NOMO-1 (cell line): ENCODE measurements around the gene ESYT1.
A peak's percentile ranks its signal among the peaks of the same experiment; 100 is the strongest.
"Not testable (repeated sequence)": the region's sequence is repeated elsewhere in the genome, so short reads cannot be mapped to it uniquely, and the experiment has no call there.

Source experiments
- DNase-seq, 2 experiments: peaks; one replicate each; lab custom pipeline; 2025; ENCODE audit not compliant: unreplicated experiment in 2 of 2; lab: John Stamatoyannopoulos, UW

ESYT1 gene

GRCh38 chr12:56155256-56155845 is 27.3 kb downstream of the ESYT1 start:
- DNase-seq: no peak

GRCh38 chr12:56156464-56157200 is 28.6 kb downstream of the ESYT1 start:
- not testable (repeated sequence) for DNase-seq

DNA sequence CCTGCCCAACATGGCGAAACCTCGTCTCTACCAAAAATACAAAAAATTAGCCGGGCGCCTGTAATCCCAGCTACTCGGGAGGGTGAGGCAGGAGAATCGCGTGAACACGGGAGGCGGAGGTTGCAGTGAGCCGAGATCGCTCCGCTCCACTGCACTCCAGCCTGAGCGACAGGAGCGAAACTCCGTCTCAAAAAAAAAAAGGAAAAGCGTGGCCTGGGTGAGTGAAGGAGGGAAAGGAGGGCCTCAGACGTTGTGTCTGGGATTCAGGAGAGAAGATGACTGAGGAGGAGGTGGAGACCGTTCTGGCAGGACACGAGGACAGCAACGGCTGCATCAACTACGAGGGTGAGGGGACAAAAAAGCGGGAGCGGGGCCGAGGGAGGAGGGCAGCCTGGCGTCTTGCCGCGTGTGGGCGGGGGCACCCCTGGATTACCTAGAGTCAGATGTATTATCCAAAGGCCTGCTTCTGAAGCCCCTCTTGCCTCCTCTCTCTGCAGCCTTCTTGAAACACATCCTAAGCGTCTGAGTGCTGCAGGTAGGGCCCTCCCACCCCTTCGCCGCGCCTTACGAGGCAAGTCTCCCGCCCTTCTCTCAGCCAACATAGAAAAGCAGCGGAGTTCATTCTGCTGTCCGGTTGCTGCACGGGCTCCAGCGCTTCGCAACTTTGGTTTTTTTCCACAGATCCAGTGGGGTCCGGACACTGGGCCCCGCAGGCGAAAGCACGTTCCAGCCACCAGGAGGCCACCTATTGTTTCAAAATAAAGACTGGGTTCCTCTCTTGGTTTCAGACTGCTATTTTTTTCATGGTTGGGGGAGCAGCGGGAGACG is 29.3 kb downstream of the ESYT1 start:
- DNase-seq: peak; percentile 86 to 89

GRCh38 chr12:56158029-56158925 is 30.2 kb downstream of the ESYT1 start, which contains the start of gene MYL6:
TSS of gene MYL6 (plus strand) at chr12:56158359. CDS start at chr12:56158402, 43 bp downstream.
- peak; percentile 96 to 98 for DNase-seq

DNA sequence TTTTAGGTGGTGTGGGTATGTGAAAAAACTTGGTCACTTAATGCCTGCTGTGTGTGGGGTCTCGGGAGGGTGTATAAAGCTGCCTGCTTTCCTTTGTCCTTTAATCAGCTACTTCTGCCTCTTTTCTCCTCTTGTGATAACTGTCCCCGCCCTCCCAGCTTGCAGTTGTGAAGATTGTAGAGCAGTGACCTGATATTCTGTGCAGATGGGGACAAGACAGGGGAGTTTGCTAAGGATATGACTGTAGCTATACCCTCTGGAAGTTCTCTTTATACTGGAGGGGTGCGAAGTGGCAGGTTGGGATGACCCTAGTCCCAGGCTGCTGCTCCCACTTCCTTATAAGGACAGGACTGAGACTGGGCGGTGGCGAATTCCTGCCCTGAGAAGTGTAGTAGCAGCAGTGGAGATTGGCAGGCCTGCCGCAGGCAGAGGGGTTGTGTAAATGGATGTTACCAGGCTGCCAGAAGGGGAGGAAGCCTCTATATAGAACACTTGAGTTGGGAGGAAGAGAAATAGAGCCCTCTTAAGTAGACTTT is 30.9 kb downstream of the ESYT1 start:
- DNase-seq: peak in 1 of 2 experiments; percentile 68

- no peak for DNase-seq
These were observed 31.6 kb downstream of the ESYT1 start for GRCh38 chr12:56159482-56160192.

DNA sequence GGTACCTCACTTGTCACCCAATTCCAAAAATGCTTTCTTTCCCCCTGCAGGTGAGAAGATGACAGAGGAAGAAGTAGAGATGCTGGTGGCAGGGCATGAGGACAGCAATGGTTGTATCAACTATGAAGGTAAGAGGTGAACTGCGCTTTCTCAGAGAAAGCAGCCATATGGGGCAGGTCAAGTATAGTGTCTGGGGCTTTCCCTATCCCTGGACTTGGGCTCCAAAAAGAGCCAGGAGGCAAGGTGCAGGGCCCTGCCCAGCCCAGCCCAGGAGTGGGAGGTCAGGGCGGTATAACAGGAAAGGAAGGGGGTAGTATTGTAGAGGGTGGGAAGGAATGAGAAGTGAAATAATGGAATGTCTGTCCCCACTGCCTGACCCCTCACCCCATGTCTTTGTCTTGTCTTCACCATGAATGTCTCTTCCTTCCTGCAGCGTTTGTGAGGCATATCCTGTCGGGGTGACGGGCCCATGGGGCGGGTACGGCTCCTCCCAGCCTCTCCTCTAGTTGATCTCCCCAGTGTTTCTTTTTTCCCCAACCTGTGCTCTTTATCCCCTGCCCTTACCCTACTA is 32.2 kb downstream of the ESYT1 start:
- peak in 1 of 2 experiments; percentile 10 for DNase-seq

DNA sequence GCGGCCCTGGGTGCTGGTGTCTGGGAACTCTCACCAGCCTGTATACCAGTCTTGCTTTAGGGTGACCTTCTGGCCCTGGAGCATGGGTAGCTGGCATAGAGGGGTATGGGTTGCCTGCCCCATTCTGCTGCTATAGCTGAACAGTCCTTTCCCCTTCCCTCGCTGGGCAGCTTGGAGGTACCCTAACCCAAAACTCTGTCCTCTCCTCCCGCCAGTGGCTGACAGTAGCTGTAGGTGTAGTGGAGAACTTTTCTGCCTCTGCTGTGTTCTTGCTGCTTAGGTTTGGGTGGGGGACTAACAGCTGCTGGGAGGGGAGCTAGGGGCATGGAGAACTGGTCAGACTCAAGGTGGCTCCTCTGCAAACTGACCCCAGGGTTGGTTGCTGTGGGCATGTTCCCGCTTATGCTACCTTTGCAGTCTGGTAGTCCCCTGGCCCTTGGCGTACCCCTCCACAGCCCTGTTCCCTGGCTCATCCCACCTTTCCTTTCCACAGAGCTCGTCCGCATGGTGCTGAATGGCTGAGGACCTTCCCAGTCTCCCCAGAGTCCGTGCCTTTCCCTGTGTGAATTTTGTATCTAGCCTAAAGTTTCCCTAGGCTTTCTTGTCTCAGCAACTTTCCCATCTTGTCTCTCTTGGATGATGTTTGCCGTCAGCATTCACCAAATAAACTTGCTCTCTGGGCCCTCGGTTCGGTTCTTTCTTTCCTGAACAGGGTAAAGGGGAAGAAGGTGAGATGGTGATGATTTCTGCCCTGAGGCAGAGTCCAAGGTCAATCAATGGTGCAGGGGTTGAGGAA is 33.0 kb downstream of the ESYT1 start:
- no peak for DNase-seq

DNA sequence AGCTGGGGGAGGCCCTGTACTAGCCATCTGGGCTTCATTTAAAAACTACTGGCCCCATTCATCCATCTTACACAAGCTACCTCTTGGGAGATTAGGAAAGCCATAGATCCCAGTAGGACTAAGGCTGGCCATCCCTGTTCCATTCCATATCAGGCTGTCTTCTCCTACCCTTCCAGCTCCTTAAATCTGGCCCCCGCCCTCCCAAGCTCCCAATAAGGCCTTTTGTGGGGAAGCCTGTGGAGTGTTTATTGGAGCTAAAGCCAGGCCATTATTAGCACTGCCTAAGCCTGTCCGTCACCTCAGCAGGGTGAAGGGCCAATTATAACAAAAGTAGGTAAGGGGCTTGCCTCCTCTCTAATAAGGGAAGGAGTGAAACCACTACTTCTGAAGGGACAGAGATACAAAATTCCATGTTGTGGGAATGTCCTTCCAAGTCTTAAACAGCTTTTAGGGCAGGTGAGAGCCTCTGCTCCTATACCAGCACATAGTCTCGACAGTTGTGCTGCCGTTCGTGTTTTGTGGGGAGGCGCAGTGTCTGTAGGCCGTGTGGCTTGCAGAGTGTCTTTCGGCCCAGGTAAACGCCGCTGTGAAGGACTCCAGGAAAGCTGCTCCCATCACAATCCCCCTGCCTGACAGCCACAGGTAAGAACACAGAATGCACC is 33.8 kb downstream of the ESYT1 start:
- DNase-seq: no peak

GRCh38 chr12:56162468-56163290 is 34.6 kb downstream of the ESYT1 start:
- no peak for DNase-seq

DNA sequence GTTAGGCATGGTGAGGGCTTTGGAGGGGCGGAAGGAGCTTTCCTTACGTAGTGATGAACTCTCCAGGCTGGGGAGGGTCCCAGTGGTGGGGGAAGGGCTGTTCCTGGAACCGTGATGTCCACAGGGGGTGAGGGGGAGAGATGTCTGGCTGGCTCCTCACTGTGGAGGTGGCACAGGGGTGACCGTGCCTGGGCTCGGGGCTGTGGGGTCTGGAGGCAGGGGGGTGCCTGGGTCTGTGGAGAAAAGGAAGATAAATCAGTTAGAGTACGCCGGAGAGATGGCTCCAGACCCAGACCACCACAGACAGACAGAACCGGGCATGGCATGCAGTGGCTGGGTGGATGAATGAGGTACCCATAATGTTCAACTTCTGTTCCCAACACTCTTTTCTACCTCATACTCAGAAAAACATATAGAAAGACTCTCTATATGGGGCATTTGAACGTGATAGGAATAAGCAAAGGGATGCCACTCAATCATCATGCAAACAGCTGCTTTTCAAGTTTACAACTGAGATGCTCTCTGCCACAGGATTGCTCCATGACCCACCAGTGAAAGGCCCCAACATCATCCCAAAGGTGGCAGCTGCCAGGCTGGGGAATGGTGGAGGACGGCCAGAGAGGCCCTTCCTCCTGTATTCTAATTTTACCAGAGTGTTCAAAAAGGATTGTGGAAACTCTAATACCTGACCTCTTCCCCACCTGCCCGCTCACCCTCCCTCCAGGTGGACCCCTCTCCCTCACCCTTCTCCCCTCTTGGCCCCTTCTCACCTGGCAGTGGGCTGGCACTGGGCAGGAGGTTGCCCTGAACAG is 35.7 kb downstream of the ESYT1 start:
- no peak for DNase-seq

GRCh38 chr12:56164345-56164729 is 36.3 kb downstream of the ESYT1 start:
- DNase-seq: no peak

GRCh38 chr12:56165369-56165768 is 37.3 kb downstream of the ESYT1 start:
- DNase-seq: no peak

DNA sequence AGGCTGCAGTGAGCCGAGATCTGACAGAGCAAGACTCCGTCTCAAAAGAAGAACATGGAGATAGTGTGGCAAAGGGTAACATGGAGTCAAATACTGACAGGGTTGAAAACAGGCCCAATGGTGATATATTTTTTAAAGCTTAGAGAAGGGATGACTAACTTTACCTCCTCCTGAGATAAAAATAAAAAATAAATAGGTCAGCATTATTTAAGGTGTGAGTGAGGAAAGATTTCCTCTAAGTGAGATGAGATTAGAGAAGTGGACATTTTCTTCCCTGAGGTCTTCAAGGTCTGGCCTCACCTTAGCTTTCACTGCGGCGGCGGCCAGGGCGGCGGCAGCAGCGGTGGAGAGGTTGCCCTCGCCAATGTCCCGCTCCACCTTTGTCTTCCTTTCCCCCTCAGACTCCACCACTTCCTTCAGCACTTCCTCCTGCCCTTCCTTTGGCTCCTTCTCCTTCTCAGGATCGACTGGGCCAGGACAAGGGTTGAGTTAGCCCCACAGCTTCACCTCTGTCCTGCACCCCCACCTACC is 41.2 kb downstream of the ESYT1 start:
- DNase-seq: no peak

DNA sequence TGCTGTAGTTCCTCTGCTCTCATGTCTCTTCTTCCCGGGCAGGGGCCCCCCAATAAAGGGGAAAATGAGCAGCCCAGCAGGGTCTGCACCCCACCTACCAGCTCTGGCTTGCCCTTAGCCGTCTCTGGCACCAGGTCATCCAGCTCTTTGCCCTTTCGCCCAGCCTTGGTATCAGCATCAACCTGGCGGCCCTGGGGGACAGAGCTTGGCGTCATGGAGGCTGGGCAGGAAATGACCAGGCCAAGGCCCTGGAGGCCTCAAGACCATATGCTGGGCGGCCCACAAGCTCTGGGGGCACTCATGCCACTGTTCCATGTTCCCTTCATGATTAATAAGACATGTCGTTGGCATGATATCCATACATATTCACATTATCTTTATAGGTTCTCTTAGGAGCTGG is 44.8 kb downstream of the ESYT1 start:
- DNase-seq: no peak

- DNase-seq: no peak
These were observed 50.3 kb downstream of the ESYT1 start for GRCh38 chr12:56178347-56178746.
